Suprapubic skin (tissue), 3 donors: ENCODE results near the gene GDF2.

Experiments
- CTCF ChIP-seq, 2 donors: fragments of 200-600 bp in 1 of 2; fragments of 450-650 bp in 1 of 2; sonication (generic) in 1 of 2; IDR thresholded peaks; one replicate each; pipeline ENCODE4 v1.5.1; 2016 to 2019; ENCODE audit warnings: antibody characterized with exemption in 2 of 2, mild to moderate bottlenecking in 1 of 2, moderate library complexity in 1 of 2
- POLR2A ChIP-seq, 2 donors: fragments of 450-650 bp; IDR thresholded peaks; one replicate each; pipeline ENCODE4 v1.6.1; 2017; ENCODE audit warnings: antibody characterized with exemption in 2 of 2, mild to moderate bottlenecking in 2 of 2, moderate library complexity in 2 of 2

GRCh38 chr10:47305566-47305965, 16.7 kb upstream of the GDF2 start:
- TF ChIP-seq CTCF (IDR thresholded peaks at IDR 0.05) (no peak), POLR2A (IDR thresholded peaks at IDR 0.05) (no peak)
